IMR-90 (cell line): ENCODE data around the gene RGS3. TPM values are rescaled to one million over a fixed set of nuclear protein-coding genes. Genes with fewer than 3 reads are reported as not detected.

Experiments
- ATAC-seq: fragments of 200-7000 bp; cut with Tn5 transposase; 2 replicates; pipeline ENCODE4 v1.9.1; 2020; ENCODE audit warnings: low read depth, mild to moderate bottlenecking, moderate library complexity
- BruUV-seq: library from RNA; stranded (reverse); fragments of 400-500 nt; replicated peaks from 2 replicates; lab custom pipeline; 2021; lab: Mats Ljungman, UMichigan
- CTCF ChIA-PET: fragments of 300-600 bp; formaldehyde crosslinking; extraction: SDS; loops from one replicate; lab custom pipeline; 2021; ENCODE audit warnings: antibody characterized with exemption; lab: Yijun Ruan, JAX
- POLR2A ChIA-PET: fragments of 300-600 bp; sonication (Branson Sonifier 250); formaldehyde crosslinking; loops from one replicate; lab custom pipeline; 2022; ENCODE audit warnings: antibody characterized with exemption; ENCODE audit not compliant: unreplicated experiment; lab: Charles Lee
- DNase-seq: peaks from one replicate; pipeline ENCODE4 v3.0.0; 2013
- H2AFZ ChIP-seq: replicated peaks from 2 replicates; pipeline ENCODE3; 2013; ENCODE audit warnings: low read length, mild to moderate bottlenecking; ENCODE audit not compliant: poor library complexity
- H2AK5ac ChIP-seq: 2 replicates; pipeline ENCODE4 v1.6.1; 2013; ENCODE audit warnings: low read depth, low read length, inconsistent platforms
- H2AK9ac ChIP-seq: replicated peaks from 2 replicates; pipeline ENCODE3; 2013; ENCODE audit warnings: mild to moderate bottlenecking, low read depth, low read length, moderate library complexity; ENCODE audit not compliant: poor library complexity
- H2BK120ac ChIP-seq: 2 replicates; pipeline ENCODE4 v1.6.1; 2013; ENCODE audit warnings: low read depth, low read length, inconsistent platforms
- H2BK15ac ChIP-seq: 3 replicates; pipeline ENCODE4 v1.6.1; 2013; ENCODE audit warnings: low read depth, low read length, inconsistent platforms
- H2BK20ac ChIP-seq: 2 replicates; pipeline ENCODE4 v1.6.1; 2013; ENCODE audit warnings: low read depth, mild to moderate bottlenecking, inconsistent platforms, low read length, moderate library complexity
- H2BK5ac ChIP-seq: 2 replicates; pipeline ENCODE4 v1.6.1; 2013; ENCODE audit warnings: mild to moderate bottlenecking, low read depth, low read length, inconsistent platforms; ENCODE audit not compliant: poor library complexity, severe bottlenecking
- H3K14ac ChIP-seq: replicated peaks from 2 replicates; pipeline ENCODE4 v1.6.1; 2013; ENCODE audit warnings: low read depth, low read length, inconsistent platforms
- H3K18ac ChIP-seq: 2 replicates; pipeline ENCODE4 v1.6.1; 2013; ENCODE audit warnings: low read depth, low read length, control low read depth
- H3K23ac ChIP-seq: 2 replicates; pipeline ENCODE4 v1.6.1; 2013; ENCODE audit warnings: low read depth, low read length, inconsistent platforms
- H3K27ac ChIP-seq: 2 replicates; pipeline ENCODE4 v1.5.1; 2013; ENCODE audit warnings: mild to moderate bottlenecking, control low read depth, low read length; ENCODE audit not compliant: insufficient read depth
- H3K27me3 ChIP-seq: 2 replicates; pipeline ENCODE4 v1.6.1; 2013; ENCODE audit warnings: low read length; ENCODE audit not compliant: control insufficient read depth, insufficient read depth
- H3K36me3 ChIP-seq: 2 replicates; pipeline ENCODE4 v1.6.1; 2013; ENCODE audit warnings: low read length, mixed read lengths; ENCODE audit not compliant: control insufficient read depth, insufficient read depth
- H3K4ac ChIP-seq: 2 replicates; pipeline ENCODE4 v1.6.1; 2013; ENCODE audit warnings: low read depth, low read length, inconsistent platforms
- H3K4me1 ChIP-seq: 2 replicates; pipeline ENCODE4 v1.6.1; 2013; ENCODE audit warnings: low read length, mixed read lengths; ENCODE audit not compliant: control insufficient read depth, insufficient read depth
- H3K4me2 ChIP-seq: 2 replicates; pipeline ENCODE4 v1.6.1; 2013; ENCODE audit warnings: low read depth, mild to moderate bottlenecking, control low read depth, low read length, moderate library complexity
- H3K4me3 ChIP-seq: 2 replicates; pipeline ENCODE4 v1.5.1; 2013; ENCODE audit warnings: low read depth, mild to moderate bottlenecking, control low read depth, low read length, moderate library complexity; ENCODE audit not compliant: insufficient read depth
- H3K56ac ChIP-seq: 2 replicates; pipeline ENCODE4 v1.6.1; 2013; ENCODE audit warnings: low read length, inconsistent platforms; ENCODE audit not compliant: insufficient read depth; ENCODE audit errors: extremely low read depth
- H3K79me1 ChIP-seq, 2 experiments: 2 replicates each; pipeline ENCODE4 v1.6.1; 2013; ENCODE audit warnings: low read length in 2 of 2, inconsistent platforms in 1 of 2, low read depth in 1 of 2
- H3K9ac ChIP-seq: 2 replicates; pipeline ENCODE4 v1.6.1; 2013; ENCODE audit warnings: low read depth, low read length, control low read depth
- H3K9me1 ChIP-seq: 2 replicates; pipeline ENCODE4 v1.6.1; 2013; ENCODE audit warnings: low read length, inconsistent platforms; ENCODE audit not compliant: insufficient read depth
- H3K9me3 ChIP-seq: 2 replicates; pipeline ENCODE4 v1.6.1; 2013; ENCODE audit warnings: low read length; ENCODE audit not compliant: control insufficient read depth, insufficient read depth
- H4K20me1 ChIP-seq: 2 replicates; pipeline ENCODE4 v1.6.1; 2013; ENCODE audit warnings: low read length, inconsistent platforms; ENCODE audit not compliant: insufficient read depth
- H4K5ac ChIP-seq: 2 replicates; pipeline ENCODE4 v1.6.1; 2013; ENCODE audit warnings: mild to moderate bottlenecking, low read depth, low read length, control low read depth
- H4K8ac ChIP-seq, 2 experiments: 2 replicates each; pipeline ENCODE4 v1.6.1; 2013; ENCODE audit warnings: low read depth in 2 of 2, low read length in 2 of 2, control low read depth in 1 of 2, inconsistent platforms in 1 of 2
- H4K91ac ChIP-seq: 2 replicates; pipeline ENCODE4 v1.6.1; 2013; ENCODE audit warnings: low read depth, low read length, inconsistent platforms; ENCODE audit not compliant: insufficient read depth
- FOS ChIP-seq: fragments of 150-350 bp; IDR thresholded peaks from 2 replicates; pipeline ENCODE4 v1.6.1; 2016; ENCODE audit warnings: low read depth, low read length
- MAZ ChIP-seq: IDR thresholded peaks from 2 replicates; pipeline ENCODE4 v1.6.1; 2012; ENCODE audit warnings: low read depth, mild to moderate bottlenecking, low read length, improper control_type of control experiment, moderate library complexity, borderline replicate concordance
- NFE2L2 ChIP-seq: fragments of 150-350 bp; IDR thresholded peaks from 2 replicates; pipeline ENCODE4 v1.6.1; 2016; ENCODE audit warnings: low read depth, mild to moderate bottlenecking, low read length
- RAD21 ChIP-seq: IDR thresholded peaks from 2 replicates; pipeline ENCODE4 v1.6.1; 2012; ENCODE audit warnings: low read length, improper control_type of control experiment
- WGBS, 2 experiments: methylation state at CpG; one replicate each; pipeline versions ENCODE4 v1.1.5 to v1.1.7; 2013; ENCODE audit warnings: missing lambda C conversion rate in 2 of 2; ENCODE audit not compliant: insufficient read length in 1 of 2; ENCODE audit errors: extremely low coverage in 2 of 2; 5-methylcytosine and 5-hydroxymethylcytosine counted together
- dilution Hi-C: fragments of 300-500 bp; cut with HindIII; formaldehyde crosslinking; loops from one replicate; pipeline ENCODE4 v1.14.3; 2018; ENCODE audit warnings: low sequenced_read_pairs; ENCODE audit not compliant: unreplicated experiment
- in situ Hi-C: fragments of 300-500 bp; cut with MboI; formaldehyde crosslinking; loops from 3 replicates; pipeline ENCODE4 v1.14.3; 2019; ENCODE audit warnings: low sequenced_read_pairs, inconsistent platforms, mixed read lengths
- intact Hi-C: fragments of 100-400 bp; cut with micrococcal nuclease; formaldehyde crosslinking; loops from 2 replicates; pipeline ENCODE4 v1.10.0; 2022
- polyA plus RNA-seq, 3 experiments: library from polyadenylated mRNA; depleted of rRNA; stranded (reverse); fragments of >200 nt; gene quantifications; 2 replicates each; pipeline ENCODE4 v1.2.3, GENCODE V29; 2012; ENCODE audit warnings: low replicate concordance in 1 of 3
- total RNA-seq: library from RNA; depleted of rRNA; stranded (reverse); fragments of >200 nt; gene quantifications from 2 replicates; pipeline ENCODE4 v1.2.3, GENCODE V29; 2012
- TF ChIP-seq, protein P1 (sequence below): fragments of 150-350 bp; IDR thresholded peaks from 2 replicates; pipeline ENCODE4 v1.6.1; 2016; ENCODE audit warnings: low read depth, mild to moderate bottlenecking, low read length, moderate library complexity, borderline replicate concordance

RGS3 gene
- total and polyA plus RNA-seq, 2 of the 4 experiments (the other 2 are of a cell fraction): 51.8 to 65.6 TPM

DNA sequence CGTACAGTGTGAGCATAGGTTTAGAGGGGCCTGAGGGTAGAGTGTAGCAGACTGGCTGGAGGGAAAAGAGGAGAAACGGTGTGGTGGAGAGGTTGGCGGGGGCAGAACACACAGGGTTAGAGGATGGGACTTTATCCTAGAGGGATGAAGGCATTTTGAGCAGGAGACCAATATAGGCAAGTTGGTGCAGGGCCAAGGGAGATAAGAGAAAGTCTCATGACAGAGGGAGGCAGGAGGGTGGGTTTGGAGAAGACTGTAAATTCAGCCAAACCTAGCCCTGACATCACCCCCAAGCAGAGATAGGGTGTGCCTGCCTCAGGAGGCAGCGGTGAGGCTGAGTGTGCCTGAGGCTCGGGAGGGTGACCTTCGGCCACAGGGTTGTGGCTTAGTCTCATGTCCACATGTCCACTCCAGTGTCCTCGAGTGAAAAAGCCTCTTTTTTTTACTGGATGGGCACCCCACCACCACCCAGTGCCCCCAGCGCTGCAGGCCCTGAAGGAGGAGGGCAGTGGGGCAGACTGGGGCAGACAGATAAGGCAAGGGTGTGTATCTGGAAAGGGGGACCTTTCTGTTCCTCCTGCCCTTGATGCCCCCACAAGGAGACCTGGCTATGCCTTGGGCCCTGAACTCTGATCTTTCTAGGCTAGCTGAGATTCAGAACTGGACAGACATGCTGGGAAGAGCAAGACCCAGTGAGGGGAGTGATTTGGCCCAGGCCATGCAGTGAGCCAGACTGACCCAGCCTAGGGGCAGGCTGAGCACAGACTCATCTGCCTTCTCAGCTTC is 108.7 kb downstream of the RGS3 start:
- Histone ChIP-seq H3K36me3 (no peaks in the 10 kb centered on the region; the same call in 1 of the 2 replicates), H3K4me3 (no peak overlapping the region), H3K79me1 (peaks cover 33 to 77% of the 10 kb centered on the region in 2 experiments), H3K9me1 (peaks cover 41% of the 10 kb centered on the region), H2BK120ac (no peak overlapping the region), H3K4me1 (peaks cover 20% of the 10 kb centered on the region), H3K9me3 (no peaks in the 10 kb centered on the region), H4K5ac (no peak overlapping the region), H3K18ac (peak overlapping the region; percentile 16; the same call in 1 of the 2 replicates), H4K91ac (peak overlapping the region; percentile 35; the same call in 1 of the 2 replicates), H3K4me2 (no peak overlapping the region), H2BK15ac (no peak overlapping the region), H4K8ac (no peak overlapping the region), H3K4ac (peak overlapping the region; percentile 7; the same call in 1 of the 2 replicates), H2BK5ac (no peak overlapping the region), H2BK20ac (peak overlapping the region; percentile 14), H3K9ac (no peak overlapping the region), H2AK5ac (peak overlapping the region; percentile 73), H3K56ac (no peak overlapping the region), H2AFZ (no peak overlapping the region), H3K14ac (no peak overlapping the region; the same call in 1 of the 2 replicates), H3K23ac (no peak overlapping the region), H2AK9ac (peak overlapping the region; percentile 33), H3K27me3 (no peaks in the 10 kb centered on the region), H4K20me1 (peaks cover 7% of the 10 kb centered on the region; the same call in 1 of the 2 replicates), H3K27ac (no peak overlapping the region)
- dilution Hi-C loops: no loop called here
- ATAC-seq (no peak), DNase-seq (no peak)
- ChIA-PET CTCF (interaction anchor here (0.6 kb wide), 1 partner anchor 46 kb away, joined by 4 read pairs; no protein-coding TSS in a partner anchor), POLR2A (no interaction called here)
- TF ChIP-seq, protein P1, sequence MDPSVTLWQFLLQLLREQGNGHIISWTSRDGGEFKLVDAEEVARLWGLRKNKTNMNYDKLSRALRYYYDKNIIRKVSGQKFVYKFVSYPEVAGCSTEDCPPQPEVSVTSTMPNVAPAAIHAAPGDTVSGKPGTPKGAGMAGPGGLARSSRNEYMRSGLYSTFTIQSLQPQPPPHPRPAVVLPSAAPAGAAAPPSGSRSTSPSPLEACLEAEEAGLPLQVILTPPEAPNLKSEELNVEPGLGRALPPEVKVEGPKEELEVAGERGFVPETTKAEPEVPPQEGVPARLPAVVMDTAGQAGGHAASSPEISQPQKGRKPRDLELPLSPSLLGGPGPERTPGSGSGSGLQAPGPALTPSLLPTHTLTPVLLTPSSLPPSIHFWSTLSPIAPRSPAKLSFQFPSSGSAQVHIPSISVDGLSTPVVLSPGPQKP: no peak
- no peak for TF ChIP-seq RAD21
- TF ChIP-seq FOS: no peak
- no peak for TF ChIP-seq MAZ
- TF ChIP-seq NFE2L2: no peak
- WGBS, 2 experiments: 94% methylated on average over 3 of the region's 8 CpGs; no CpG with 5 or more reads in 1 of the 2 experiments
- in situ Hi-C loops: no loop called here
- intact Hi-C loops: no loop called here
- no TSS peak for BruUV-seq
